GM13977 (cell line): ENCODE results near the gene PCNX2.
A peak's percentile ranks its signal among the peaks of the same experiment; 100 is the strongest.

Experiments used
- DNase-seq: peaks from one replicate; pipeline ENCODE4 v3.0.0; 2012; ENCODE audit warnings: low spot score
- CTCF ChIP-seq: IDR thresholded peaks from 2 replicates; pipeline ENCODE4 v1.5.1; 2012; ENCODE audit warnings: mild to moderate bottlenecking, control low read depth; ENCODE audit not compliant: insufficient read depth; ENCODE audit errors: extremely low read depth, missing control alignments
- in situ Hi-C: fragments of 300-500 bp; cut with MboI; formaldehyde crosslinking; loops from one replicate; pipeline ENCODE4 v1.12.0; 2022; ENCODE audit warnings: low sequenced_read_pairs, low pct_unique_long_range_greater_than_20kb, mixed read lengths, inconsistent platforms; ENCODE audit not compliant: unreplicated experiment

Gene PCNX2

GRCh38 chr1:233268389-233269022 is 27.0 kb downstream of the PCNX2 start:
- no peak for DNase-seq
- in situ Hi-C loops, result no loop called here
- TF ChIP-seq CTCF, result no peak

- in situ Hi-C loops, result no loop called here
- DNase-seq, result no peak
- TF ChIP-seq CTCF, result no peak
Observed at GRCh38 chr1:233261695-233262094, 33.8 kb downstream of the PCNX2 start.

GRCh38 chr1:233261206-233261605 is 34.3 kb downstream of the PCNX2 start:
- peak; percentile 33 for DNase-seq
- in situ Hi-C loops, result no loop called here
- no peak for TF ChIP-seq CTCF

GRCh38 chr1:233257786-233258185 is 37.7 kb downstream of the PCNX2 start:
- in situ Hi-C loops, result no loop called here
- DNase-seq, result no peak
- TF ChIP-seq CTCF, result no peak

- no peak for TF ChIP-seq CTCF
- in situ Hi-C loops, result no loop called here
Observed at GRCh38 chr1:233256789-233257188, 38.7 kb downstream of the PCNX2 start.

GRCh38 chr1:233256191-233256590 is 39.3 kb downstream of the PCNX2 start:
- in situ Hi-C loops, result no loop called here
- no peak for DNase-seq
- TF ChIP-seq CTCF, result no peak

More at GRCh38 chr1:233256789-233257188, 38.7 kb downstream of the PCNX2 start:
- DNase-seq, result no peak
